ENCODE measurements around the gene SLC22A17.
"Not testable (repeated sequence)": the region's sequence is repeated elsewhere in the genome, so short reads cannot be mapped to it uniquely, and the experiment has no call there.

The SLC22A17 gene

DNA sequence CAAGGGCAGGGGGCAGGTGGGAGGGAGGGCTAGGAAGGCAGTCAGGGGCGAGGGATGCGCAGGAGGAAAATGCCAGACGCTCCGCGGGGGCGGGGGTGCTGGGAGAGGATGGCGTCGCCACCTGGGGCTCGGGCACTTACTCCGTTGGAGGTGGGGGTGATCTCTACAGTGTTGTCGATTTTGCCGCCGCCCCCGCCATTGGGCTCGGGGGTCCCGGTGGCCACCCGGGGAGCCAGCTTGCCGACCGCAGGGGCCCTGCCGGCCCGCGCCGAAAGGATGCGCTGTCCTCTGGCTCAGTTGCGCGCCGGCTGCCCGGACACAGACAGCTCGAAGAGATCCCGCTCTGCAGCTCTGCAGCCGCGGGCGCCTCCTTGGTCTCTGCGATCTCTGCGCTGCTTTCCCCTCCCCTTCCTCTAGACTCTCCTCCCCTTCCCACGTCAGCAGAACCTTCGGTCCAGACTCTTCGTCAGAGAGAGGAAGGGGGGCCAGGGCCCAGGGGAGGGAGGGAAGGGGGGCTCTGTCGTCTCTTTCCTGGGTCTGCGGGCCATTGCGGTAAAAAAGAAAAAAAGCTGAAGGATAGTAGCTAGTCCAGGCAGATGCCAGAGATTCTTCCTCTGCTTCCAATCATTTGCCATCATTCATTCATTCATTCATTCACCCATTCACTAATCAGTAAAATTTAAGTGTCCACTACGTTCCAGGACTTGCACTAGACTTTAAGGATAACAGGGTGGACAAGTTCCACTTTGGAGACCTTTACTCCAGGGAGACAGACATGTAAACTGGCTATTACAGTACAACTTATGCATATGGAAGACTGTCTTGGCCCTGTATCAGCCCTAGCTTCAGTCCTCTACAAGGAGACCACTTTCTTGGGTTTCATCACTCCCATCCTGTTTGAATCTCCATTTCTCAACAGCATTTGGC, at the start of gene SLC22A17:
Gene SLC22A17, minus strand, starts transcription at position 382 of the 927 bp plus-strand sequence.
- peak; percentile 92 for DNase-seq

DNA sequence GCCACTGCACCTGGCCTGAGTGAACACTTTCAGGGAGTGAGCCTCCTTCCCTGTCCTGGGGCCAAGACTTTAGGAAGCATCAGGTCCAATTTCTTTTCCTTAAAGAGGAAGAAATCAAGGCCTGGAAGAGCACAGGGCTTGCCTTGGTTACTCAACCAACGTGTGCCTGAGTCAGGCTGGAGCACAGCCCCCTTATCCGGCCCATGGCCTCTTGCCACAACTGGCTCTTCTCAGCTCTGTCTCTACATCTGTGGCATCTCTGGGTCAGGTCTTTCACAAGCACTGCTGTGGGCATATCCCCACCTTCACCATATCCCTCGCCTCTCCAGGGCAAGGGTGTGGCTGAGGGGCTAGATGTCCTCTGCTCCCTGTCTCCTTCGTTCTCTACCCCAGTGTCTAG, 48.6 kb upstream of the SLC22A17 start:
- no peak for DNase-seq

- DNase-seq = not testable (repeated sequence)
These were observed 47.9 kb upstream of the SLC22A17 start for GRCh38 chr14:23400496-23401149.

- no peak for DNase-seq
These were observed 46.9 kb upstream of the SLC22A17 start for GRCh38 chr14:23399591-23399990.

DNA sequence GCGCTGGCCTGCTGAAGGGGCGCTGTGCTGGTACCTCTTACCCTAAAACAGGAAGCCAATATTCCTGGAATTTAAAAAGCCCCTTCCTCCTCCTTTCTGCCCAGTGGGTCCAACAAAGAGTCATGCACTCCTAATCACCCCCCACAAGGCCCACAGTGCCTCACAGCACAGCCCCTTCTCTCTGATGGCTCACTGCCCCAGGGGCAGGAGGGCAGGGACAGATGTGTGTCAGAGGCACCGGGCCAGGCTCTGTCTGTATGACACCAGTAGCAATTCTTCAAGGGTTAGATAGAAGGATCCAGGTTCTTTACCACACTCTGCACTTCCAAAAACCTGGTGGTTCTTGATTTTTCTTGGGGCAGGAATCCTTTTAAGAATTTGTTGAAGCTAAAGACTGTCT, 46.4 kb upstream of the SLC22A17 start:
- DNase-seq = no peak

DNA sequence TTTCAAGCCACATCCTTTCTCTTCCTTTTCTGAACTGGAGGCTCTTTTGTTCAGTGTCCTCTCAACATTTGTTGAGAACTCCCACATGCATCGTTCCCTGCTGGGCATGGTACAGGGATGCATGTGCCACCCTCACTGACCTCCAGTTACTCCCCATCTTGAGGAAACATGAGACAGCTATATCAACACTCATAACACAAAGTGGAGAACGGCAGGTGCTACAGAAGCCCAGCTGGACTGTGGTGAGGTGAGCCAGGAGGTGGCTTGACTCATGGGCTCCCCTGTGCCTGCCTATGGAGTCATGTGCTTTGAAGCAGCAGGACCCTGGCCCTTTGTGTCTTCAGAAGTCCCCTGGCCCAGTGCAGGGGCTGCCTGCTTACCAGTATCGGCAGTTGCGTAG, 45.7 kb upstream of the SLC22A17 start:
- DNase-seq = no peak

- no peak for DNase-seq
These were observed 44.2 kb upstream of the SLC22A17 start for GRCh38 chr14:23396781-23397407.

DNA sequence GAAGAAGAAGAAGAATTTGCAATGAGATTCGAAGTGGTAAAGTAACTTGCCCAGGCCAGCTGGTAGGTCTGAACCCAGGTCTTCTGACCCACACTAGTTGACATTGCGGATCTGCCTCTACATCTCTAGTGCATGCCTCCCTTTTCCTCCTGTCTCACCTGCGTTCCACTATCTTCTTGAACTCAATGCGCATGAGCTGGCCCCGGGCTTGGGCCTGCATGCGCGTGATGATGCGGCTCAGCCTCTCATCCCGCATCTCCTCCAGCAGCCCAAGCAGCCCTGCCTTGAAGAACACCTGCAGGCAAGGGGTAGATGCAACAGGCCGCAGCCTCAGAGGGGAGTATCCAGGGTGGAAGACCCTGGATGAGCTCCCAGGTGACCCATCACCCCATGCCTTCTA, 43.4 kb upstream of the SLC22A17 start:
- no peak for DNase-seq

DNA sequence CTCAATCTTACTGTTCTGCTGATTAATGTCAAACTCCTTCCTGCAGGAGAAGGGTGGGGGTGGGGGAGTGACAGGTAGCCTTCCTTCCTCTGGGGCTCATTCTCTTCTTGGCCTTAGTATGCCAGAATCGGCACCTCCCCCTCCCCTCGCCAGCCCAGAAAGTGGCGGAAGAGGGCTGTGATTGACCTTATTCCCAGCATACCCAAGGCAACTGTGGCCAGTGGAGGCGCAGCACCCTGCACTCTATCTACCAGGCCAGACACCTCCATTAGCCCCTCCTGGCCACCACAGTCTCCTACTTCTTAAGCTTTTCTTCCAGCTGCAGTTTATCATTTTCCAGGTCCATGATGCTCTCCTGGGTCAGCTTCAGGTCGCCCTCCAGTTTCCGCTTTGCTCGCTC, 39.9 kb upstream of the SLC22A17 start:
- no peak for DNase-seq

GRCh38 chr14:23389871-23390270, 37.2 kb upstream of the SLC22A17 start:
- DNase-seq = not testable (repeated sequence)

GRCh38 chr14:23389396-23389795, 36.7 kb upstream of the SLC22A17 start:
- DNase-seq = no peak

DNA sequence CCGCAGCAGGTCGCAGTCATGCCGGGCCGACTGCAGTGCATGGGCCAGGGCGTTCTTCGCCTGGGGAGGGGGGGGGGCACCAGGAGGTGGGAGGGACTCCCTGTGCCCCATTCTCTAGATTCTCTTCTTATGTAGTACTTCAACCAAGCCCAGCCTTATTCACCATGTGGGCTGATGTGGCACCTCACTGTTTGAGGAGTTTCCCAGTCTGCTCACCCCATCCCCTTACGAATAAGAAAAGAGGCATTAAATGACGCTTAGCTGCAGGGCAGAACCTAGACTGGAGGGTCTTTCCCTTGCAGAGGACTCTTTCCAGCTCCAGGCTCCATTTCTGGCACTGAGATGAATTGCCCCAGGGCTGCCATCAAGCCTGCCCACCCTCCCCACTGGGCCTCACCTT, 36.3 kb upstream of the SLC22A17 start:
- no peak for DNase-seq

- no peak for DNase-seq
These were observed 35.5 kb upstream of the SLC22A17 start for GRCh38 chr14:23387916-23388882.

DNA sequence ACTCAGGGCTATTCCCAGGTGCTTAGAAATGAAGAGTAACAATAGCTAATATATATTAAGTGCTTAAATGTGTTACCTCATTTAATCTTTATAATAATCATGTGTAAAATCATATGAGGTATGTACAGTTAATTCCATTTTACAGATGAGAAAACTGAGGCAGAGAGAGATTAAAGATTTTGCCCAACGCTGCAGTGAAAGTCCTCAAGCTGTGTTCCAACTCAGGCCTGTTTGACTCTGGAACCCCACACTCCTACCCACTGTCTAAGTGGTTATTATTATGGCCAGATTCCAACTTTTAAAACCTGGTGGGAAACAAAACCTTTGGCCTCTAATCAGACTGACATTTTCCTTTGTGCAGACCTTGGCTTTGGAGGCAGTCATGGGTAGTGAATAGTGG, 34.3 kb upstream of the SLC22A17 start:
- no peak for DNase-seq

- DNase-seq = not testable (repeated sequence)
These were observed 33.6 kb upstream of the SLC22A17 start for GRCh38 chr14:23386266-23386657.

- DNase-seq = no peak
These were observed 33.1 kb upstream of the SLC22A17 start for GRCh38 chr14:23385642-23386265.

GRCh38 chr14:23385244-23385641, 32.6 kb upstream of the SLC22A17 start:
- DNase-seq = no peak

- no peak for DNase-seq
These were observed 31.8 kb upstream of the SLC22A17 start for GRCh38 chr14:23384364-23385080.

DNA sequence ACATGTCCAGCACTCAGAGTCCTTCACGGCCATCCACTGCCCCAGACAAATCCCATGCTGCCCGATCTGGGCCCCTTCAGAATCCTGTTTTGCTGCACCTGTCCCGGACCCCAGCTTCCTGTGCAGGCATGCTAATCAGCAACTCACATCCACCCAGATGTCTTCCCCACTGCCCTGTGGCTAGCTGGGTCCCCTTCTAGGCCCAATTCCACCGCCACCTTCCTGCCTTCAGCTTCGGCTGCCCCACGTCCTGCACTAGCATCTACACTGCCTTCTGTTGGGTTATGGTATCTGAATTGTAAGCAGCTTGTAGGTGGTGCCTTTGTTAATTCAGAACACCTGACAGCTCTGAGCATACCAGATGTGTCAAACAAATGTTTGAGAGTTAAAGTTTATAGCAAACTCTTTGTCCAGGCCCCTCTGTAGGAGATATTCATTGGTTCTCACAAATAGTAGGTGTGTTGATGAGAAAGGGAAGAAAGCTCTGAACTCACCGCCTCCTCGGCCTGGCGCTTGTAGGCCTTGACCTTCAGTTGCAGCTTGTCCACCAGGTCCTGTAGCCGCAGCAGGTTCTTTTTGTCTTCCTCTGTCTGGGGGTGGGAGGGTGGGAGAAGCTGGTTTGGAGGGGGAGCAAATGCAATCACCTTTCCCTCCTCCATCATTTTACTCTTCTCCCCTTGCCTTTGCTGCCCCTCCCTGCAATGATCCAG, 30.2 kb upstream of the SLC22A17 start:
- DNase-seq = no peak

DNA sequence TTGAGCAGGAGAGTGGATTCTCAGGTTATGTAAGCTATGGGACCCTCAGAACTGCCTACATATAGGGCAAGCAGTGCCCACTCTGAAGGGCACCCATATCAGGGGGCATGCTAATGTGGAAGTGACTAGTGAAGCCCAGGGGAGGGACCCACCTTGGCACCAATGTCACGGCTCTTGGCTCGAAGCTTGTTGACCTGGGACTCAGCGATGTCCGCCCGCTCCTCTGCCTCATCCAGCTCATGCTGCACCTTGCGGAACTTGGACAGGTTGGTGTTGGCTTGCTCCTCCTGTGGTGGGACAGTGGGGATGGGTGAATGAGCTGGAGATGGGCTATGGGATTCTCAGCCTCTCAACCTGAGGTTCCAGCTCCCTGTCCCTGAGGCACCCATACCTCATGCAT, 29.6 kb upstream of the SLC22A17 start:
- no peak for DNase-seq

DNA sequence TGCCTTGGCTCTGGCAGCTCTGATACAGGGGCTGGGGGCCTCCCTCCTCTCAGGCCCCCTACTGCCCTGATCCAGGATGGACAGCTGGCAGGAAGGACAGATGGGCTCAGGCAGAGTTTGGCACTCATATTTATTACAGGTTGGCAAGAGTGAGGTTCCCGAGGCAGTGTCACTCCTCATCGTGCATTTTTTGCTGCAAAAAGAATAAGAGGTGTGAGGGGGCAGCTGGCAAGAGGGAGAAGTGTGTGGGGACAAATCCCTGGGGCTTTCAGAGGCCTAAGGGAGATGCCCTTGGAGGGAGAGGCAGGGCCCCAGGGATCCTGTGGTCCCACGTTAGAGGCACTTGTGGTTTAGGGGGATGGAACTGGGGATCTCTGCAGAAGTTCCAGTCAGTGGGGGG, 29.2 kb upstream of the SLC22A17 start:
- no peak for DNase-seq
